ENCODE measurements around the gene GDPD3.
A peak's percentile ranks its signal among the peaks of the same experiment; 100 is the strongest.

Gene GDPD3

DNA sequence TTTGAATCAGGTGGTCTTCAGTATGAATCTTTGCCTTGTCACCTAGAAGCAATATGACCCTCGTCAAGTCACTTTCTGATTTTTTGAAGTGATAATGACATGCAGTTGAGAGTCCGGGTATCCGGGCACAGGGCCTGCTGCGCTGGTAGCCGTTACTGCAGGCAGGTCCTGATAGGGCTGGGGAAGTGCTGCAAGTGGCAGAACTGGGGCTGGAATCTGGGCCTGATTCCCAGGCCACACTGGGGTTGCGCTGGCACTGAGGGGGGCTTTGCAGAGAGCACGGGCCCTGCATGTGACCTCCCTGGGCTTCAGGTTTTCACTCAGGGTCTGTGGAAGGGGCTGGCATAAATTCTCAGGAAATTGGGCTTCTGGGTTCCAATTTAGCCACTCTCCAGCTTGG, 34.6 kb downstream of the GDPD3 start:
- DNase-seq (ENCODE audit: low read depth in 2 of 2), result no peak

- no peak for DNase-seq (ENCODE audit: low read depth in 2 of 2)
Measured at GRCh38 chr16:30077656-30078055, 35.7 kb downstream of the GDPD3 start.

DNA sequence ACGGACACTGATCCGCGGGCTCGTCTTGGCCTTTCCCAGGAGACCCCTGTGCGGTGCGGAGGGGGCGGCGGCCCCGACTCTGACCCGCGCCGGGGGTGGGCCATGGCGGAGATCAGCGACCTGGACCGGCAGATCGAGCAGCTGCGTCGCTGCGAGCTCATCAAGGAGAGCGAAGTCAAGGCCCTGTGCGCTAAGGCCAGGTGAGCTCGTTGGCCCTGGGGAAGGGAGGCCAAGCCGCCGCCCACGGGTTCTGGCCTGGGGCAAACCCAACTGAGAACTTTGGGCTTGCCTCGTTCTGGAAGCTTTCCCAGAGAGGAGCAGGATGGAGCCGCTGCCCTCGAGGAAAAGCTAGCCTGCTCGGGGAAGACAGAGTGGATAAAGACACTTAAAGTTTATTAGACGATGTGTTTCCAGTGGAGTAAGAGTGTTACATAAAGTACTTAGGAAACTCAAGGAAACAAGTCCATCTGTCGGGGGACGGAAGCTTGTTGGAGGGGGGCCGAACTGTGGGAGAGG, 37.0 kb downstream of the GDPD3 start:
- no peak for DNase-seq (ENCODE audit: low read depth in 2 of 2)

DNA sequence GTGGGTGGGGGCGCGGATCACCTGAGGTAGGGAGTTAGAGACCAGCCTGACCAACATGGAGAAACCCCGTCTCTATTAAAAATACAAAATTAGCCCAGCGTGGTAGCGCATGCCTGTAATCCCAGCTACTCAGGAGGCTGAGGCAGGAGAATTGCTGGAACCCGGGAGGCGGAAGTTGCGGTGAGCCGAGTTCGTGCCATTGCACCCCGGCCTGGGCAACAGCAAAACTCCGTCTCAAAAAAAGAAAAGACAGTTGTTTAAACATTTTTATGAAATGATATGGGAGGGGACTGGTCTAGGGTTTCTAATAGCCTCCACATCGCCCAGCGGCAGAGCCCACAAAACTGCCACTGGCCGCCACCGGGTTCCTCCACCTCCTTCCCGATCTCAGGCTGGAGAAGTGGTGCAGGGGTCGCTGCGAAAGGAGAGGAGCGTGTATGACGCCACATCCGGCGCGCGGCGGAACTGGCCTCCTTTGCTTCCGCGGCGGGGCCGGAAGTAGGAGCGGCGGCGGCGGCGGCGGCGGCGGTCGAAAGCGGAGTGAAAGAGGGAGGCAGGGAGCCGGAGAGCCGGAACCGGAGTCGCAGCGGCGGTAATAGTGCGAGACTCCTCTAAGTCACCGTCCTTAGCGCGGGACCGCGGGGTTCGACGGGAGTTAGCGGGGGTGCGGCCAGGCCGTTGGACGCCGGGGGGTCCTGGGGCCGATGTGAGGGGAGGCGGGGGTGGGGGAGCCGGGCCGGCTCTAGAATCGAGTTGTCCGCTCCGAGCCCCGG, 37.6 kb downstream of the GDPD3 start, which contains the start of gene PPP4C:
Gene PPP4C, plus strand, starts transcription at position 492 of the 773 bp plus-strand sequence. CDS start 384 bp downstream, outside the sequence.
- peak; percentile 78 to 86 for DNase-seq (ENCODE audit: low read depth in 2 of 2)

- DNase-seq (ENCODE audit: low read depth in 2 of 2), result no peak
Measured at GRCh38 chr16:30070490-30070889, 42.8 kb downstream of the GDPD3 start.

- no peak for DNase-seq (ENCODE audit: low read depth in 2 of 2)
Measured at GRCh38 chr16:30069611-30070462, 43.5 kb downstream of the GDPD3 start.

- DNase-seq (ENCODE audit: low read depth in 2 of 2), result peak; percentile 36 to 39
Measured at GRCh38 chr16:30068750-30069610, 44.4 kb downstream of the GDPD3 start.

- DNase-seq (ENCODE audit: low read depth in 2 of 2), result no peak
Measured at GRCh38 chr16:30068333-30068732, 45.0 kb downstream of the GDPD3 start.

GRCh38 chr16:30067584-30067916, 45.8 kb downstream of the GDPD3 start:
- no peak for DNase-seq (ENCODE audit: low read depth in 2 of 2)

DNA sequence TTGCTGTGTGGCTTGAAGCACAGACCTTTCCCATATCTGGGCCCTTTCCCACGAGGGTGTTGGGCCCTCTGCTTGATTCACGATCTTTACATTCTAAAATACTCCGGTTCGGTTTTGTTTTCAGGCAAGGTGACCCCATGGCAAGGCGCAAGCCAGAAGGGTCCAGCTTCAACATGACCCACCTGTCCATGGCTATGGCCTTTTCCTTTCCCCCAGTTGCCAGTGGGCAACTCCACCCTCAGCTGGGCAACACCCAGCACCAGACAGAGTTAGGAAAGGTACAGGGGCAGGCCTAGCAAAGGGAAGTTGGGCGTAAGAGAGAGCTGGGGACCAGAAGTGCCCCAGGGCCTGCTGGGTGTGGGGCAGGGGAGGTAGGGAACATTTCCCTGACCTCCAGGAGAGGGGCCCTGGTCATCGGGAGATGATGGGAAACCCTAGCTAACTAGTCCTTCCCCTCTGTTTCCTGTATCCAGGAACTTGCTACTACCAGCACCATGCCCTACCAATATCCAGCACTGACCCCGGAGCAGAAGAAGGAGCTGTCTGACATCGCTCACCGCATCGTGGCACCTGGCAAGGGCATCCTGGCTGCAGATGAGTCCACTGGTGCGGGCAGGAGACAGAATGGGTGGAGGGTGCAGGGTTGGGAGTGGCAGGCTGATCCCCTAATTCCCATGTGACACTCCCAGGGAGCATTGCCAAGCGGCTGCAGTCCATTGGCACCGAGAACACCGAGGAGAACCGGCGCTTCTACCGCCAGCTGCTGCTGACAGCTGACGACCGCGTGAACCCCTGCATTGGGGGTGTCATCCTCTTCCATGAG, 46.4 kb downstream of the GDPD3 start:
- no peak for DNase-seq (ENCODE audit: low read depth in 2 of 2)

DNA sequence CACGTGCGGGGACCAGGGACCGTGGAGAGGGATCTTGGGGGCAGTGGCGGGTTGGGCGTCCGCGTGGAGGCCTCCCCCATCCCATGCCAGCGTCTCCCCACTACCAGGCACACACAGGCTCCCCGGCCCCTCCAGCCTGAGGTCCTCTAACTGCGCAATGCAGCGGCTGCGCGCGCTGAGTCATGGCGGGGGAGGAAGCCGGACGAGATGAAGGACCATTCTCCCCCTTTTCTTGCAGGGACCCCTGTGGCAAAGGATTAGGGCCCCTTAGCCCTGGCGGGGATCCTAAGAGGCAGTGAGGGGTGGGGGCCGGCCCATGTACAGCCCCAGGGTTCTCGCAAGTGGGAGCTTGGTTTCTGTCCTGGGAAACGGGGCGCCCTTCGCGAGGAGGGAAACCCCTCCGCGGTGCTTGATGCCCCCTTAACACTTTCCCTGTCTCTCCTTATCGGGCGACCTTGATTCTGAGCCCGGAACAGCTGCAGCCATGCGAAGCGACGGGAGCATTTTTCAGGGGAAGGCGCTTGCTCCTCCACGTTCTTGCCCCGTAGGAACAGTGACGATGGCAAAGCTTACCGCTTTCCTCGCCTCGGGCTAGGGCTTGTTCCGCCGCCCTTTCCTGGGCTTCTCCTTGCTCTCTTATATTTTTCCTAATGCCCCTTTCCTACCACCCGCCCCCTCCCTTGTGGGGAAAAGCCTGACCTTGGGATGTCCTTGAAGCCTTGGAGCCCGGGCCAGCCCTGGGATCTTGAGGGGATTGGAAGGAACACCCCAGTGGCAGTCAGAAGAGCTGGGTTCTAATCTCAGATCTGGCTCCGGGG, 47.2 kb downstream of the GDPD3 start:
- DNase-seq (ENCODE audit: low read depth in 2 of 2), result peak in 1 of 2 donors; percentile 36

GRCh38 chr16:30065102-30065942, 48.0 kb downstream of the GDPD3 start, which contains the start of gene ALDOA:
TSS of gene ALDOA (plus strand) at chr16:30065760. CDS start at chr16:30066898, 1,138 bp downstream.
- peak; percentile 91 to 93 for DNase-seq (ENCODE audit: low read depth in 2 of 2)

DNA sequence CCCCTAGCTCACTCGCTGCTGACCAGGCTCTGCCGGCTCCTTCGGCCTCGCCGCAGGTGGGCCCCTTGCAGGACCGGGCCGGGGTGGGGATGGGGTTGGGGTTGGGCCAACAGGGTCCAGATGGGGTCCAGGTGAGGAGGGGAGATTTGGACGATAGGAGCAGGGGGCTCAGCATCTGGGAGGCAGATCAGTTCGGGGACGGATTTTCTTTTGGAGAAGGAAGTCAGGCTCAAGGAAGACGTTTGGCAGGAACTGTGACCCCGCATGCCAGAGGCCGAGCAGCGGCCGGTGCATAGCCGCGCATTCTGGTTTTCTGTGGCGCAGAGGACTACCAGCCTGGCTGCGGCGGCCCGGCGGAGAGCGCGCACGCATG, 48.6 kb downstream of the GDPD3 start:
- no peak for DNase-seq (ENCODE audit: low read depth in 2 of 2)

DNA sequence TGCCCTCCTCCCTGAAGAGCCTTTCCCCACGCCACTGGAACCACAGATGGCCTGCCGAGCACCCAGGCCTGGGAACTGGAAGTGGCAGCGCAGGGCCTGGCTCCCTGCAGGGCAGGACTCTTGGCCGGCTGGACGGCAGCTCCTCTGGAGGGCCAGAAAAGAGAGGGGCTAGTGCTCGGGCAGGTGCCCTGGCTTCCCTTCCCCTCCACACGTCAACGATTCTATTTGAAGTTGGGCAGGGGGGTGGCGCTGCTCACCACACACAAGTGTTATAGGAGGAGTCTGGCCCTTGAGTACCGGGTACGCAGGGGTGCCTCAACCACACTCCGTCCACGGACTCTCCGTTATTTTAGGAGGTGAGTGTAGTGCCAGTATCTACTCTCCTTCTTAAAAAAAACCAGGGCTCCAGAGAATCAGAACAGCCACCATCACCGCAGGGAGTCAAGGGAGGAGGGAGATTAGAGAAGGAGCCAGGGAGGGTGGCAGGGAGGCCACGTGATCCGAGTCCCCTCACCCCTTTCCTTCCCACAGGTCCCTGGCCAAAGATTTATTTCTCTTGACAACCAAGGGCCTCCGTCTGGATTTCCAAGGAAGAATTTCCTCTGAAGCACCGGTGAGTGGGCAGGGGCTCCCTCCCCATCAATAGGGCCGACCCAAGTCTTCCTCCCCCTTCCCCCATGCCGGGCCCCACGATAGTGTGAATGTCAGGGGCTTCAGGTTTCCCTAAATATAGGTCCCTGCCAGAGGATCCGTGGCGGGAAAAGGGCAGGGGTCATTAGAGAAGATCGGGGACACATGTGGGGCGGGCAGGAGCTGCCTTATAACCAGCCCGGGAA, 49.2 kb downstream of the GDPD3 start:
- peak; percentile 53 to 63 for DNase-seq (ENCODE audit: low read depth in 2 of 2)

DNA sequence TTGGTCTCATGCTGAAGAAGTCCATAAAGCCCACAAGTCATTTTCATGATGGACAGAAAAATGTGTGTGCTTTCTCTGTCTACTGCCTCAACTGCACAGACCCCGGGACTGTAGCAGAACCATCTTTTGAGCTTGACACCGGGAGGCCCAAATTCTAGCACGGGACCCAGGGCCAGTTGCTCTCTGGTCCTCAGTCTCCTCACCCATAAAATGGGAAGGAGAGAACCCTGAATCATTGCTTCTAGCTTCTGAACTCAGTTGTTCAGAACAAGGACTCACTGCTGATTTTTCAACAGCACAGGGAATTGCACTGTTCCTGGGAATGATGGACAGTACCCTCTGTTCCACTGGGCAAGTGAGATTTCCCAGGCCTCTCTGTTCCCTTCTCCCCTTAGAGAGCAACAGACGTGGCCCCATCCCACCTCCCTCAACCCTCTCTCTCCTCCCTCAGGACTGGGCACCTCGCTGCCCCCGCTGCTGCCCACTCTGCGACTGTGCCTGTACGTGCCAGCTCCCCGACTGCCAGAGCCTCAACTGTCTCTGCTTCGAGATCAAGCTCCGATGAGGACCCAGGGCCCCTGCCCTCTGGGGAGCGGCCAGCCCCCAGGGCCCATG, 50.0 kb downstream of the GDPD3 start:
- no peak for DNase-seq (ENCODE audit: low read depth in 2 of 2)

DNA sequence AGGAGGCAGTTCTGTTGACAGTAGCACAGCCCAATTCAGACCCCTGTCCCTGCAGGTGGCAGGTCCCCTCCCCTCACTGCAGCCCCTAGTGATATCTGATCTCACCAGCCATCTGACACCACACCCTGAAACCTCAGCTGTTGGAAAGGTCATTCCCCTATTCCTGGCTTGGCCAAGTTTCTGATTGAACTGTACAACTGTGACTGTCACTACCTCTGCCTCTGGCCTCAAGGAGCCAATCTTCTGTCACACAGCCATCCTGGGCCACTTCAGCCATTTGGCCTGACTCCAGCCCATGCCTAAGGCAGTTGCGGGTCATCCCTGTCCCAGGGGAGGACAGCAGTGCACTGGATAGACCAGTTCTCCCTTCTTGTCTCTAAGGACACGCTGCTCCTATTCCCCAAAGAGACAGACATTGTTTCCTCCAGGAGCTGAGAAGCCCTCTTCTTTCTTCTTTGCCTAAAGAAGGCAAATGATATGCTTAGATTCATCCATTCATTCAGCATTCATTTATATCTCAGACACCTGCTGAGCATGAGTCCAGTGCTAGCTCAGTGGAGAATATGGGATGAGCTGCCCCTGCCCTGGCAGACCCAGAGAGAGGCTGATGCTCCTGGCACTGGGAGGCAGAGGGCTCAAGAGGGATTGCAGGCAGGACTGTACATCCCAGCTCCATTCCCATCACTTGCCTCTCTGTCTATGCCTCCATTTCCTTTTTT, 52.3 kb downstream of the GDPD3 start:
- DNase-seq (ENCODE audit: low read depth in 2 of 2), result no peak

DNA sequence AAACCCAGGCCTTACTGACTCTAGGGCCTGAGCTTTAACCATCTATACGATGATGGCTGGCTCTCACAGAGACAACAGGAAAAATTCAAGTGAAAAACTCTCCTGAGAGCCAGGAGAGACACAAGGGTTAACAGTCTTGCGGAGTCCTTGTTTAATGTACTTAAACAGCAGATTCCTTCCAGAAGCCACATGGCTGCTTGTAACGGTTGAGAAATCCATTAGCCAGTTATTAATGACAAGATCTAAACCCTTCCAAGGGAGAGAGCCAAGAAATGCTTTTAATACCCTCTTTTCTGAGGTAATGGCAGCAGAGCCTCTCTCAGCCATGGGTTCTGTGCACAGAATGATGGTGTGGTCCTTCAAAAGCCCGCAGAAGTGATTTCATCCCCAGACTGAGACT, 53.0 kb downstream of the GDPD3 start:
- DNase-seq (ENCODE audit: low read depth in 2 of 2), result no peak
